K562 (cell line): ENCODE data around the gene GSK3B. TPM values are rescaled to one million over a fixed set of nuclear protein-coding genes. Genes with fewer than 3 reads are reported as not detected.

Experiments
- ATAC-seq: fragments of 200-7000 bp; cut with Tn5 transposase; 3 replicates; pipeline ENCODE4 v1.9.1; 2020; ENCODE audit warnings: moderate library complexity
- BruUV-seq: library from RNA; stranded (reverse); fragments of 400-500 nt; replicated peaks from 2 replicates; lab custom pipeline; 2021; lab: Mats Ljungman, UMichigan
- CTCF ChIA-PET: fragments of 300-600 bp; formaldehyde crosslinking; extraction: SDS; loops from one replicate; lab custom pipeline; 2021; ENCODE audit warnings: low intra/inter-chr PET ratio; lab: Yijun Ruan, JAX
- POLR2A ChIA-PET: fragments of 300-600, 350-650 bp; sonication (Branson Sonifier 250); formaldehyde crosslinking; extraction: SDS; loops from one replicate; lab custom pipeline; 2021; ENCODE audit warnings: antibody characterized with exemption, inconsistent platforms; lab: Yijun Ruan, JAX
- DNase-seq, 4 experiments: peaks; one replicate each; pipeline versions ENCODE4 v3.0.0 to v3.0.0-alpha.2; 2011 to 2018; ENCODE audit warnings: low spot score in 3 of 4, mixed read lengths in 3 of 4; ENCODE audit errors: extremely low read depth in 1 of 4
- FAIRE-seq: peaks from 2 replicates; lab custom pipeline; 2011; peaks lifted over from hg19 to GRCh38; lab: Jason Lieb, UNC
- H2AFZ ChIP-seq: 2 replicates; pipeline ENCODE4 v1.6.0; 2011; ENCODE audit warnings: low read depth, low read length, control low read depth, inconsistent platforms
- H3K27ac ChIP-seq: fragments of 200-600 bp; 3 replicates; pipeline ENCODE4 v1.8.0; 2011; ENCODE audit warnings: low read depth, mild to moderate bottlenecking, control low read depth, inconsistent platforms, low read length, moderate library complexity, mixed read lengths; ENCODE audit errors: extremely low read depth
- H3K27me3 ChIP-seq, 2 experiments: fragments of 300-600 bp in 1 of 2; 2 replicates in 1 of 2; 3 replicates in 1 of 2; pipeline versions ENCODE4 v1.6.0 to v1.8.0; 2011; ENCODE audit warnings: inconsistent platforms in 2 of 2, low read length in 2 of 2, mild to moderate bottlenecking in 1 of 2, mixed read lengths in 1 of 2, moderate library complexity in 1 of 2; ENCODE audit not compliant: control insufficient read depth in 2 of 2, insufficient read depth in 2 of 2
- H3K36me3 ChIP-seq: fragments of 300-600 bp; 3 replicates; pipeline ENCODE4 v1.8.0; 2011; ENCODE audit warnings: mild to moderate bottlenecking, low read length, inconsistent platforms; ENCODE audit not compliant: control insufficient read depth, insufficient read depth
- H3K4me1 ChIP-seq, 2 experiments: fragments of 200-600 bp in 1 of 2; replicated peaks in 1 of 2; 2 replicates in 1 of 2; 3 replicates in 1 of 2; pipeline versions ENCODE4 v1.5.1 to v1.8.0; 2011; ENCODE audit warnings: inconsistent platforms in 2 of 2, low read length in 2 of 2, mild to moderate bottlenecking in 1 of 2, mixed read lengths in 1 of 2, moderate library complexity in 1 of 2; ENCODE audit not compliant: control insufficient read depth in 2 of 2, insufficient read depth in 2 of 2
- H3K4me2 ChIP-seq: 2 replicates; pipeline ENCODE4 v1.6.1; 2011; ENCODE audit warnings: low read length, control low read depth, inconsistent platforms, mixed read lengths; ENCODE audit not compliant: insufficient read depth
- H3K4me3 ChIP-seq: fragments of 200-600 bp; sonication (generic), shearing (Covaris generic); 2 replicates; pipeline ENCODE4 v1.5.1; 2016; ENCODE audit warnings: control low read depth, inconsistent platforms
- H3K79me2 ChIP-seq: fragments of 200-600 bp; 3 replicates; pipeline ENCODE4 v1.8.0; 2011; ENCODE audit warnings: low read length, inconsistent platforms; ENCODE audit not compliant: control insufficient read depth, insufficient read depth
- H3K9ac ChIP-seq, 2 experiments: 2 replicates each; pipeline versions ENCODE4 v1.6.0 to v1.6.1; 2011; ENCODE audit warnings: low read depth in 2 of 2, low read length in 2 of 2, control low read depth in 1 of 2, inconsistent platforms in 1 of 2, mild to moderate bottlenecking in 1 of 2, mixed read lengths in 1 of 2; ENCODE audit not compliant: insufficient read depth in 1 of 2
- H3K9me1 ChIP-seq: one replicate; pipeline ENCODE4 v1.6.0; 2011; ENCODE audit warnings: inconsistent platforms, mild to moderate bottlenecking, low read length, moderate library complexity; ENCODE audit not compliant: control insufficient read depth, insufficient read depth
- H3K9me3 ChIP-seq: replicated peaks from 2 replicates; pipeline ENCODE4 v1.5.1; 2011; ENCODE audit warnings: low read depth, low read length, inconsistent platforms; ENCODE audit not compliant: control insufficient read depth, insufficient read depth
- H4K20me1 ChIP-seq: replicated peaks from 2 replicates; pipeline ENCODE4 v1.6.1; 2011; ENCODE audit warnings: low read length, inconsistent platforms, mixed read lengths; ENCODE audit not compliant: control insufficient read depth, insufficient read depth
- HDGF ChIP-seq: fragments of 450-650 bp; IDR thresholded peaks from 2 replicates; pipeline ENCODE4 v1.6.1; 2016
- POLR2B ChIP-seq: fragments of 450-650 bp; IDR thresholded peaks from 2 replicates; pipeline ENCODE4 v1.6.1; 2018; ENCODE audit warnings: low read depth; ENCODE audit not compliant: partially characterized antibody
- RFX7 ChIP-seq: fragments of 250-450 bp; sonication (Bioruptor Pico); IDR thresholded peaks from 2 replicates; pipeline ENCODE4 v1.5.1; 2021; ENCODE audit warnings: mild to moderate bottlenecking
- STAT5B ChIP-seq: fragments of 250-450 bp; sonication (Bioruptor Pico); IDR thresholded peaks from 2 replicates; pipeline ENCODE4 v1.8.0; 2021; ENCODE audit warnings: mild to moderate bottlenecking, inconsistent platforms
- U2AF1 ChIP-seq: fragments of 200-400 bp; formaldehyde crosslinking; optimal IDR thresholded peaks from 2 replicates; pipeline ENCODE3; 2017; ENCODE audit warnings: mild to moderate bottlenecking, low read depth, low read length, moderate library complexity
- ZC3H11A ChIP-seq: IDR thresholded peaks from 2 replicates; pipeline ENCODE4 v1.6.1; 2012; ENCODE audit warnings: low read depth, low read length, improper control_type of control experiment
- ZKSCAN1 ChIP-seq: fragments of 150-350 bp; IDR thresholded peaks from 2 replicates; pipeline ENCODE4 v1.6.1; 2016; ENCODE audit warnings: low read depth, low read length
- ZNF175 ChIP-seq: fragments of 200-800 bp; sonication (Bioruptor generic); IDR thresholded peaks from 2 replicates; pipeline ENCODE4 v1.6.1; 2016; ENCODE audit warnings: low read depth, mild to moderate bottlenecking, missing genetic modification characterization, missing compliant biosample characterization
- ZNF586 ChIP-seq: fragments of 450-650 bp; formaldehyde crosslinking; conservative IDR thresholded peaks from 2 replicates; pipeline ENCODE4 v1.4.0; 2020; ENCODE audit warnings: mild to moderate bottlenecking, moderate library complexity
- WGBS: fragments of 100-300 bp; shearing (Covaris generic); methylation state at CpG from one replicate; pipeline ENCODE4 v1.1.6; 2016; ENCODE audit warnings: low coverage, mixed read lengths; ENCODE audit not compliant: insufficient coverage; ENCODE audit errors: missing lambda C conversion rate; 5-methylcytosine and 5-hydroxymethylcytosine counted together
- in situ Hi-C: fragments of 300-500 bp; cut with MboI; formaldehyde crosslinking; loops from 4 replicates; pipeline ENCODE4 v1.15.0; 2018; ENCODE audit warnings: inconsistent platforms, mixed read lengths
- intact Hi-C: fragments of 100-400 bp; cut with micrococcal nuclease; formaldehyde crosslinking; loops from 2 replicates; pipeline ENCODE4 v1.14.2; 2022
- polyA plus RNA-seq, 8 experiments: library from polyadenylated mRNA; depleted of rRNA in 4 of 8; stranded (reverse) in 5 of 8; unstranded in 3 of 8; fragments of >200 nt; fragmentation: Nextera tagmentation in 2 of 8; fragmentation: Illumina TruSeq in 1 of 8; extraction: Ambion mirVana in 2 of 8; extraction: Trizol in 1 of 8; gene quantifications; 2 replicates each; pipeline versions ENCODE4 v1.2.1 to v1.2.3, GENCODE V29; 2011 to 2014; ENCODE audit warnings: inconsistent platforms in 1 of 8, missing spikeins in 1 of 8
- total RNA-seq, 7 experiments: library from RNA; depleted of rRNA in 6 of 7; stranded (reverse); fragments of >200 nt in 6 of 7; fragmentation: Illumina TruSeq in 2 of 7; extraction: Trizol in 2 of 7; gene quantifications; 2 replicates each; pipeline versions ENCODE4 v1.2.1 to v1.2.3, GENCODE V29; 2011 to 2021; ENCODE audit warnings: low replicate concordance in 1 of 7

GSK3B gene
- total and polyA plus RNA-seq, 9 of the 15 experiments (the other 6 are each of a cell fraction or from before 2014, with no cell fraction given) = 4.7 to 25.0 (median 18.7) TPM

DNA sequence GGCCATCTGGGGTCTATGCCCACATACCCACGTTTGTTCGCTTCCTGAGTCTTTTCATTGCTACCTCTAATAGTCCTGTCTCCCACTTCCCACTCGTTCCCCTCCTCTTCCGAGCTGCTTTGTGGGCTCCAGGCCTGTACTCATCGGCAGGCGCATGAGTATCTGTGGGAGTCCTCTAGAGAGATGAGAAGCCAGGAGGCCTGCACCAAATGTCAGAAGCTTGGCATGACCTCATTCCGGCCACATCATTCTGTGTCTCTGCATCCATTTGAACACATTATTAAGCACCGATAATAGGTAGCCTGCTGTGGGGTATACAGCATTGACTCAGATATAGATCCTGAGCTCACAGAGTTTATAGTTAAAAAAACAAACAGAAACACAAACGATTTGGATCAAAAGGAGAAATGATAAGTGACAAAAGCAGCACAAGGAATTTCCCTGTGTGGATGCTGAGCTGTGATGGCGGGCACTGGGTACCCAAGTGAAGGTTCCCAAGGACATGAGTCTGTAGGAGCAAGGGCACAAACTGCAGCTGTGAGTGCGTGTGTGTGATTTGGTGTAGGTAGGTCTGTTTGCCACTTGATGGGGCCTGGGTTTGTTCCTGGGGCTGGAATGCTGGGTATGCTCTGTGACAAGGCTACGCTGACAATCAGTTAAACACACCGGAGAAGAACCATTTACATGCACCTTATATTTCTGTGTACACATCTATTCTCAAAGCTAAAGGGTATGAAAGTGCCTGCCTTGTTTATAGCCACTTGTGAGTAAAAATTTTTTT, 276.5 kb downstream of the GSK3B start:
- Histone ChIP-seq H3K36me3 (no peaks in the 10 kb centered on the region), H3K9me3 (no peaks in the 10 kb centered on the region), H3K79me2 (no peaks in the 10 kb centered on the region), H2AFZ (no peak overlapping the region), H3K27ac (no peak overlapping the region), H4K20me1 (no peaks in the 10 kb centered on the region), H3K4me3 (no peak overlapping the region), H3K4me1 (no peaks in the 10 kb centered on the region), H3K9me1 (no peaks in the 10 kb centered on the region), H3K4me2 (no peak overlapping the region)
- intact Hi-C loops = loop anchor here (10.0 kb wide), 1 partner anchor 63 kb away; no protein-coding TSS in a partner anchor
- no TSS peak for BruUV-seq
- ATAC-seq (no peak; the same call in 2 of the 3 replicates), FAIRE-seq (no peak), DNase-seq (no peak)
- TF ChIP-seq ZNF586 = no peak
- no peak for TF ChIP-seq RFX7
- no peak for TF ChIP-seq ZC3H11A
- no peak for TF ChIP-seq HDGF
- no peak for TF ChIP-seq U2AF1
- TF ChIP-seq POLR2B = no peak
- TF ChIP-seq STAT5B = no peak
- no peak for TF ChIP-seq ZKSCAN1
- no peak for TF ChIP-seq ZNF175 (CRISPR knock-in tag)
- TF ChIP-seq, all 486 proteins: peak for 0
- CTCF ChIA-PET = interaction anchor here (0.5 kb wide), 1 partner anchor 773 kb away, joined by 3 read pairs; no protein-coding TSS in a partner anchor
- peaks cover 6 to 25% of the 10 kb centered on the region in 2 experiments; a peak in 4 of 5 replicates for H3K27me3 ChIP-seq
- 11% methylated on average over 13 of the region's 13 CpGs for WGBS
- POLR2A ChIA-PET = interaction anchor here (0.5 kb wide), 1 partner anchor 217 kb away, joined by 4 read pairs; no protein-coding TSS in a partner anchor
- no peak overlapping the region for H3K9ac ChIP-seq
- in situ Hi-C loops = no loop called here
